KBM-7 (cell line): ENCODE measurements around the gene EIF4B.

Experiments
- DNase-seq: peaks from one replicate; pipeline ENCODE4 v3.0.0-alpha.2; 2015
- in situ Hi-C: fragments of 300-500 bp; cut with MboI; formaldehyde crosslinking; loops from 2 replicates; pipeline ENCODE4 v1.14.3; 2020; ENCODE audit warnings: low sequenced_read_pairs, low pct_unique_long_range_greater_than_20kb, mixed read lengths

EIF4B gene

DNA sequence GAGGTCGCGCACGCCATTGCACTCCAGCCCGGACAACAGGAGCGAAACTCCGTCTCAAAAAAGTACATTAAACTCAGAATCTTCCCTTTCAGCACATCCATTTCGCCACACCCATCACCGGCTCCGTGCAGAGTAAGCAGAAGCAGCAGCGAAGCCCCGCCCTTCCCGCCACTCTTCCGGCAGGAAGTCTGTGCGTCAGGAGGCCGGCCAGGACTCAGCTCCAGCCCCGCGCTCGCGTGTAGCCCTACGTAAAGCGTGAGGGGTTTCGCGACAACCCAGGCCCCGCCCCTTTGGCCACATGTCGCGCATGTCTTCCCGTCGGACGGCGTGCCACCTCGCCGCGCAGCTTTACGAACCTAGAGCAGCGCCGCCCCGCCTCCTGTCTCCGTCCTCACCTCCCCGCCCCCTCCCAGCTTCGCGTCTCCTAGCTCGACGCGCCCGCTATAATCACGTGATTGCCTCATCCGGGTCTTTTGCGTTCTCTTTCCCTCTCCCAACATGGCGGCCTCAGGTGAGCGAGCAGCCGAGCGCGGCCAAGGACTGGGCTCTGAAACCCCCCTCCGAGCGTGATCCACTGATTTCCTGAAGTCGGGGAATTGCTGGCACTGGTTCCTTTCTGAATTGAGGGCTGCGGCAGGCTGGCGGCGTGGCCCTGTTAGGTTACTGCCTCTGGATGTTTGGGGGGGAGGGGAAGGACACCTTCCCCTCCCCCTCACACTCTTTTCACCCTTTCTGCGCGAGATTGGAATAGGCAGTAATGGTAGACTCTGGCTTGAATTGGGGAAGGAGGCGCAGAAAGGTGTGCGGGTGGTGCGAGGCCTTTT lies at the start of gene EIF4B:
Gene EIF4B, plus strand, starts transcription at position 471 of the 824 bp plus-strand sequence. Its CDS starts 28 bp downstream, at position 499.
- in situ Hi-C loops, result no loop called here
- peak; percentile 99 for DNase-seq

GRCh38 chr12:52956987-52957386 lies 49.3 kb upstream of the EIF4B start:
- in situ Hi-C loops, result loop anchor here (10.0 kb wide), 1 partner anchor 52 kb away; the partner anchor contains the start of gene KRT8
- peak; percentile 46 for DNase-seq

DNA sequence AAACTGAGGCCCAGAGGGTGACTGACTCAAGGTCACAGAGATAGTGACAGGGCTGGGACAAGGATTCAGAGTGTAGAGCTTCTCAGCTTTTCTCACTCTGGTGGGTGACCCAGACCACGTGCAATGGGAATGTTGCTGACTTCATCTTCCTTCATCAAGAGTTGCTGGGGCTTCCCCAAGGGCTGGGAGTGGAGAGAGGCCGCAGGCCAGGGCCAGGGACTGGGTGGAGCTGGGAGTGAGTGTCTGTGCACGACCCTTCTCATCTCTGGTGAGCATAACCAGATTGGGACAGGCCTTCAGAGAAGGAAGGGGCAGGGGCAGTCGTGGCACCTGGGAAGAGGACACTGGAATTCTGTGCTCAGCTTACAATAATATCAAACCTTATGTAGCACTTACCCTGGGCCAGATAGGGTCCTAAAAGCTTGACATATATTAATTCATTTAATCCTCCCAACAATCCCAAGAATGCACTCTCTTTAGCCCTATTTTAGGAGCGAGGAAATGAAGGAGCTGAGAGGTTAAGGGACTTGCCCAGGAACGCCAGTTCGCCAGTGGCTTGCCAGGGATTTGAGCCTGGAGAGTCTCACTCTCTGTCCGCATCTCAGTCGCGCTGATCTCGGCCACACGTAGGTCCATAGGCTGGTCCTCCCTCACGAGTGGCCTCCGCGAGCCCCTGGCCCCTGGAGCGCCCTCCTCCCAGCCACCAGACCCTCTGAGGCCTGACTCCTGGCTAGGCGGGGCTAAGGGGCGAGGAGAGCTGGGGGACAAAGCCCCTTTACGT lies 41.5 kb upstream of the EIF4B start:
- in situ Hi-C loops, result no loop called here
- no peak for DNase-seq

- in situ Hi-C loops, result no loop called here
- no peak for DNase-seq
Measured at GRCh38 chr12:52965337-52965731, 40.9 kb upstream of the EIF4B start.

DNA sequence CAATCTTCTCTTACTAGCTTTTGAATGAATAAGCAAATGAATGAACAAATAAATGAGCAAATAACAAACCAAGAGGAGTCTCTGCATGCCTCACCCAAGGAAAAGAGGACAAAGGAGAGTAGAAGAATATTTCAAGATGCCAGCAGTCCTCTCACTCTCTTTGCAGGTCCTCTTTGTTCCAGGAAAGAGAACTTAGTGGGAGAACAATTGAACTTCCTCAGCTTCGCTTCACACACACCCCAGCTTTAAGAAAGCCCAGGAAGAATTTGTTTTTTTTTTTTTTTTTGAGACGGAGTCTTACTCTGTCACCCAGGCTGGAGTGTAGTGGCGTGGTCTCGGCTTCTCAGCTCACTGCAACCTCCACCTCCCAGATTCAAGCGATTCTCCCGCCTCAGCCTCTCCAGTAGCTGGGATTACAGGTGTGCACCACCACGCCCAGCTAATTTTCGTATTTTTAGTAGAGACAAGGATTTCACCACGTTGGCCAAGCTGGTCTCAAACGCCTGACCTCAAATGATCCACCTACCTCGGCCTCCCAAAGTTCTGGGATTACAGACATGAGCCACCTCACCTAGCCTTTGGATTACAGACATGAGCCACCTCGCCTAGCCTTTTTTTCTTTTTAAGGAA lies 37.0 kb upstream of the EIF4B start:
- in situ Hi-C loops, result no loop called here
- DNase-seq, result no peak

DNA sequence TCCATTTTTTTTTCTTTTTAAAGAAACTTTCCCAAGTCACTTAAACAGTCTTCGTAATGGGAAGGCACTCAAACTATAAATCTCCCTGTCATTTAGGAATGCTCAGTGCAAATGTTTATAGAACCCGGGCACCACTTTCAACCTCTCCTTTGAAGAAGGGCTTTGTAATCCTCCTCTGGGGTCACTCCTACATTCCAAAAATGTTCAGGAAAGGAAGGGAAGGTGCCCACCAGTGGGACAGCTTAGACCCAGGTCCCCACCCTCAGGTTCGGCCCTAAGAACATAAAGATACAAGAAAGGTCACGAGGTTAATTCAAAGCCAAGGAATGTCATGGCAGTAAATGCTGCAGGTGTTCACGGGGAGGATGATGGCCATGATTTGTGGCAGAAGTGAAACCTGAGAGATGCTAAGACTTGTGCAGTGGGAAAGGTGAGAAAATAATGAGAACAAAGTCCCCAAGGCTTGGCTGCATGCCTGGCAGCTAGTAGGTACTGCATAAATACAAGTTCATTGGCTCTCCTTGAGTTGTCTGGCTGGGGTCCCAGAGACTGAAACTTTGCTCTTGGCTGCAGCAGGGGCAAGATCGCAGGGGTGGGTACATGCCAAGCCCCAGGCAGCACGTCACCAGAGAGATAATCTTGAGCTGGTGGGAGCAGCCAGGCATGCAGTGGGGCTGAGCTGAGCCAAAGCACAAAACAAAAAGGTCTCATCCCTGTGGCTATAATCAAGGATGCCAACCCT lies 36.3 kb upstream of the EIF4B start:
- DNase-seq, result no peak
- in situ Hi-C loops, result no loop called here

DNA sequence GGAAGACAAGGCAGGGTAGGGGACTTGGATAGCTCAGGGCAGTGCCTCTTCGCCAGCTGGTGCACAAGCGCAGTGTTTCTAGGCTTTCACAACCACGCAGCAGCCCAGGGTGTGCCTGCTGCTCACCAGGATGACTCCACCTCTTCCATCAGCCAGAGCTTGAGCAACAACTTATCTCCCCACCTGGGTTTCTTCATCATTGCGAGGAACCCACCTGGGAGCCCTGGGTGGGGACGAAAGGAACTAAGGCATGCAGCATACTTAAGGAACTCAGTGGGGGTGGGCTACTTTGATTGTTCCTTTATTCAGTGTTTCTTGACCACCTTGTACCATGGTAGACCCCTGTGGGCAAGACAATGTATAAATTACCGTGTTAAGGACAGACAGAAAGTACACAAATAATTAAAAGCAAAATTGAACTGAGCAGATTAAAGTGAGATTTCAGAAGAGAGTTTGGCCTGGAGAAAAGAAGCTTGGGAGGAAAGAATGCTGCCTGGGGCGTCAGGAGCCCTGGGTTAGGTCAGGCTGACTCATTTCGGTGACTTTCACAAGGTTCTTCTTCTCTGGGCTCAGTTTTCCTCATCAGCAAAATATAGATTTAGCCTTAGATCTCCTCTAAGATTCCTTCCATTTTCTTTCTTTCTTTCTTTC lies 34.5 kb upstream of the EIF4B start:
- DNase-seq, result no peak
- in situ Hi-C loops, result no loop called here

GRCh38 chr12:52975204-52975603 lies 31.1 kb upstream of the EIF4B start:
- in situ Hi-C loops, result loop anchor here (25.0 kb wide), 1 partner anchor 588 kb away; the partner anchor contains the start of gene KRT84
- no peak for DNase-seq

DNA sequence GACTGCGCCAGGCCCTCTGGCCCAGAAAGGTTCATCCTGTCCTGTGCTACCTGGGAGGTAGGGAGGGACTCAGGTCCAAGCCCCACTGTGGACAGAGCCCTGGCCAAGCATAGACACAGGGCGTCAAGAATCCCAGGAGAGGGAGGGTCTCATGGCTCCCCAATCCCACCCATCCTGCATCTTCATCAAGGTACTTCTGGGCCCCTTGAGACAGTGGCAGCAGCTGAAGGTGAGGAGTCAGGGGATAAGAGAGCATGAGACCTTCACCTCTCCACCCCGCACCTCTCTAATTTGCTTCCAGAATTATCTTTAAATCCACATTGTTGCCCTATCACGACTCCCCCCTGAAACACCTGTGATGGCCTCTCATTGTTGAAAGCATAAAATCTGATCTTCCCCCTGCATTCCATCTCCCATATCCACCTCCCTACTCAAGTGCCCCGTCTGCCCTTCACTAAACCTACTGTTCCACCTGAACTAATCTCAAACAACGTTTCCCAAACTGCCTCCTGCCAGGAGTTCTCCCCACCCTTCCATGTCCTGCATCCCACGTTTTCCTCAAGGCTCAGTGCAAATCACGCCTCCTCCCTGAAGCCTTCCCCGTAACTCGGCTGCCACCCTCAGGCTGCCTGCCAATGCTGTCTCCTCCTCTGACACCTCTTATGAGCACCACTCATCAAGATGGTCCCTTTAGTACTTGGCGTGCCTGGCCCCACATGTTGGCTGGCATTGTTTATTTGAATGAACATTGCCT lies 30.3 kb upstream of the EIF4B start:
- DNase-seq, result no peak
- in situ Hi-C loops, result loop anchor here (25.0 kb wide), 1 partner anchor 589 kb away; the partner anchor contains the start of gene KRT84

DNA sequence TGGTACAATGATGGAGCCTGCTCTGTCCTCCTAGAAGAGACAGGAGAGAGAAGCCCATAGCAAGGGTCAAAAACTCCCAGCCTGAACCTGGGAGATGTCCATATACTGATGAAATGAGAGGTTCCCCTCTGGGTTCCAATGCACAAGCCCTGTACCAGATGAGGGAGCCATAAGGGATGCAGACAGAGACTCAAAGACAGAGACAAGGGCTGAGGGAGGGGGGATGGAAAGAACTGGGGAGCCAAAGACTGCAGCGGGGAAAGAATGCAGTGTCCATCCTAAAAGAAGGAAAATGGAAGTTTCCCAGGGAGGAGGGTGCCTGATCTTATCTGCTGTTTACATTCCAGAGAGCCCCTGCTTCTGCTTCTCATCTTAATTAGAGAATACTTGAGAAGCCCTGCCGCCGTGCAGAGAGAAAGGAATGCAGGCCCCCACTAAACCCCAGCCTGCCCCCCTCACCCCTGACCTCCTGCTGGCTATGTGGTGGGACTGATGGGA lies 29.6 kb upstream of the EIF4B start:
- DNase-seq, result no peak
- in situ Hi-C loops, result loop anchor here (25.0 kb wide), 1 partner anchor 589 kb away; the partner anchor contains the start of gene KRT84

GRCh38 chr12:52977170-52977569 lies 29.1 kb upstream of the EIF4B start:
- in situ Hi-C loops, result loop anchor here (25.0 kb wide), 1 partner anchor 590 kb away; the partner anchor contains the start of gene KRT84
- DNase-seq, result no peak

DNA sequence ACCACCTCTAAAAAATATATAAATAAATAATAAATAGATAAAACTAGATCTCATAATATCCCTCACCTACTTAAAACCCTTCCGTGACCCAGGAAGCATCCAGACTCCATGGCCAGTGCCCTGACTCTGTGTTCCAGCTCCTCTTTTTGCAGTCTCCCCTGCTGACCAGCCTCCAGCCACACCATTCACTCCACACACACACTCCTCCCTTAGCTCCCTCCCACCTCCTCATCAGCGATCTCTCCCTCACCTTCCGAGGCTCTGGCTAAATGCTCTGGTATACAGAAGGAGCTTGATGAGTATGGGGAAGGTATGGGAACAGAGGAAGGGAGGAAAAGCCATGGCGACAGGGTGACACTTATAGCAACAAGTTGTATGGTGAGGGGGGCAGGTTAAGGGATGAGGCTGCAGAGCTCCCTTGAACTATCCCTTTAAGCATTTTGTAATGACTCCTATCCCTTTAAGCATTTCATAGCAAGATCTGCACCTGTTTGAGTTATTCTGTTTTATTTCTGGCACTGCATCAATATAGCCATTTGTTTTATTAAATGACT lies 26.1 kb upstream of the EIF4B start:
- no peak for DNase-seq
- in situ Hi-C loops, result loop anchor here (10.0 to 25.0 kb wide), 2 partner anchors 95 to 593 kb away; partner anchors contain the start of gene KRT84

- in situ Hi-C loops, result loop anchor here (10.0 to 25.0 kb wide), 2 partner anchors 96 to 594 kb away; partner anchors contain the start of gene KRT84
- DNase-seq, result peak; percentile 94
Measured at GRCh38 chr12:52980650-52981423, 25.4 kb upstream of the EIF4B start.

DNA sequence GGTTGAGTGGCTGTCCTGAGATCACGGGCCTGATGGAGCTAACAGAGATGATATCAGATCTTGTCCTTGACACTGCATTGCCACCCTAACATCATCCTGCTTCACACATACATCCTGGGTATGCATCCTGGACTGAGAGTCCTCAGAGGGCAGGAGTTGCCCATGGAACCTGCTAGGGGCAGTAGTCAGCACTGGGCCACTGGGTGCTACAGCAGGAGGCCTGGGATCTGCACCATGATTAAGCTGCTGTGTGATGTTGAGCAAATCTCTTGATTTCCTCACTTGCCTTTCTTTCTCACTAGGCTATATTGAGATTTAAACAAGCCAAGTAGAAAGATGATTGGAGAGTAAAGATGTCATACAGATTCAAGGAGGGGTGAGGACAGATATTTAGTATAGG lies 22.1 kb upstream of the EIF4B start:
- in situ Hi-C loops, result loop anchor here (10.0 to 25.0 kb wide), 2 partner anchors 99 to 597 kb away; partner anchors contain the start of gene KRT84
- no peak for DNase-seq

- in situ Hi-C loops, result loop anchor here (10.0 to 25.0 kb wide), 2 partner anchors 104 to 602 kb away; partner anchors contain the start of gene KRT84
- no peak for DNase-seq
Measured at GRCh38 chr12:52988898-52989297, 17.4 kb upstream of the EIF4B start.

DNA sequence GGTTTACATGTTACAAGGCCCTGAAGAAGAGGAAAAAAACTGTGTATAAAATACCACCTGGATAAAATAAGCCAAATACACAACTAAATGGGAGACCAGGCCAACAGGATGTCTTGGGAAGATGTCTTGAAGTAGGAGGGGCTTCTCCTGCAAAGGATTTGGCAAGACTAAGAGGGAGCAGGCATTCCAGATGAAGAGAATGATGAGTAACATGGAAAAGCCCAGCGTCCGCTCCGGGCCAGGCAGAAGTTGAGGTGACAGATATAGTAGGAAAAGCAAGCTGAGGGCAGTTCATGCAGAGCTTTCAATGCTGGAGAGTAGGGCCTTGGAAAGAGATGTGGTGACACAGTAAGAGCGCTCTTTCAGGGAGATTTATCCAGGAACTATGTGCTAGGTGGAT lies 16.1 kb upstream of the EIF4B start:
- DNase-seq, result no peak
- in situ Hi-C loops, result loop anchor here (25.0 kb wide), 1 partner anchor 603 kb away; the partner anchor contains the start of gene KRT84
